Esophagus squamous epithelium (tissue), 4 donors: ENCODE measurements around the gene CDKAL1.

Experiments used
- POLR2A ChIP-seq, 4 donors: fragments of 450-650 bp; IDR thresholded peaks; one replicate each; pipeline ENCODE4 v1.6.1; 2017; ENCODE audit warnings: antibody characterized with exemption in 4 of 4, mild to moderate bottlenecking in 4 of 4, moderate library complexity in 3 of 4
- TF ChIP-seq, protein P1 (sequence below), 6 experiments: fragments of 450-650 bp in 4 of 6; fragments of 200-600 bp in 2 of 6; sonication (generic) in 2 of 6; IDR thresholded peaks; one replicate each; pipeline ENCODE4 v1.5.1; 2016 to 2019; ENCODE audit warnings: antibody characterized with exemption in 6 of 6, mild to moderate bottlenecking in 4 of 6, moderate library complexity in 4 of 6

DNA sequence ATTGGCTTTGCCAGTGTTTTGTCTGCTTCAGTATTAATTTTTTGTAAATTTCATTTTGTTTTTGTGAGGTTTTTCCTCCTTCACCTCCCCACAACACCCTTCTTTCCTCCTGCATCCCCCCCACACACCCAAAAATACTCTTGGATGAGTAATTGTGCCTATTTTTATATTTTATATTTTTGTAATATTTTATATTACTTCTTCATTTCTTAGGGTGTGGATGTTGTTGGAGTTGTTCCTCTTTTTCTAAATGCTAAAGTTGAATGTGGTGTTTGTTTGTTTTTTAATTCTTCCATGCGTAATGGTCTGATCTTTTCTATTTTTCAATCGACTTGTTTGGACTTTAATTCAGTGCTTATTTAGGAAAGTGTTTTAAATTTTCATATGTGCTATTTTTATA, 638.8 kb downstream of the CDKAL1 start:
- TF ChIP-seq, protein P1, sequence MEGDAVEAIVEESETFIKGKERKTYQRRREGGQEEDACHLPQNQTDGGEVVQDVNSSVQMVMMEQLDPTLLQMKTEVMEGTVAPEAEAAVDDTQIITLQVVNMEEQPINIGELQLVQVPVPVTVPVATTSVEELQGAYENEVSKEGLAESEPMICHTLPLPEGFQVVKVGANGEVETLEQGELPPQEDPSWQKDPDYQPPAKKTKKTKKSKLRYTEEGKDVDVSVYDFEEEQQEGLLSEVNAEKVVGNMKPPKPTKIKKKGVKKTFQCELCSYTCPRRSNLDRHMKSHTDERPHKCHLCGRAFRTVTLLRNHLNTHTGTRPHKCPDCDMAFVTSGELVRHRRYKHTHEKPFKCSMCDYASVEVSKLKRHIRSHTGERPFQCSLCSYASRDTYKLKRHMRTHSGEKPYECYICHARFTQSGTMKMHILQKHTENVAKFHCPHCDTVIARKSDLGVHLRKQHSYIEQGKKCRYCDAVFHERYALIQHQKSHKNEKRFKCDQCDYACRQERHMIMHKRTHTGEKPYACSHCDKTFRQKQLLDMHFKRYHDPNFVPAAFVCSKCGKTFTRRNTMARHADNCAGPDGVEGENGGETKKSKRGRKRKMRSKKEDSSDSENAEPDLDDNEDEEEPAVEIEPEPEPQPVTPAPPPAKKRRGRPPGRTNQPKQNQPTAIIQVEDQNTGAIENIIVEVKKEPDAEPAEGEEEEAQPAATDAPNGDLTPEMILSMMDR (IDR thresholded peaks at IDR 0.05), result no peak
- no peak for TF ChIP-seq POLR2A (IDR thresholded peaks at IDR 0.05)
